SK-N-SH (cell line): ENCODE data around the gene NFKB1.

Source experiments
- CTCF ChIP-seq: fragments of 200-600 bp; sonication (generic); IDR thresholded peaks from 2 replicates; pipeline ENCODE4 v1.6.1; 2017; ENCODE audit warnings: antibody characterized with exemption, mild to moderate bottlenecking, moderate library complexity
- MAX ChIP-seq: IDR thresholded peaks from 2 replicates; pipeline ENCODE4 v1.4.0; 2012; ENCODE audit warnings: low read depth
- RAD21 ChIP-seq: IDR thresholded peaks from 2 replicates; pipeline ENCODE4 v1.6.1; 2012; ENCODE audit warnings: mild to moderate bottlenecking, low read length
- REST ChIP-seq: IDR thresholded peaks from 2 replicates; pipeline ENCODE4 v1.6.1; 2012; ENCODE audit warnings: mild to moderate bottlenecking, low read depth, low read length, moderate library complexity

GRCh38 chr4:102522031-102522440 lies 20.9 kb downstream of the NFKB1 start:
- TF ChIP-seq CTCF (no peak), RAD21 (no peak), REST (no peak), MAX (no peak)
